Lower leg skin (tissue), 3 donors: Measurements from ENCODE around the gene UGT1A5.

ENCODE experiments used
- POLR2A ChIP-seq, 2 donors: fragments of 450-650 bp; IDR thresholded peaks; one replicate each; pipeline ENCODE4 v1.6.1; 2016 to 2017; ENCODE audit warnings: antibody characterized with exemption in 2 of 2, mild to moderate bottlenecking in 1 of 2, moderate library complexity in 1 of 2
- TF ChIP-seq, protein P1 (sequence below), 3 donors: fragments of 450-650 bp; IDR thresholded peaks; one replicate each; pipeline ENCODE4 v1.5.1; 2016; ENCODE audit warnings: antibody characterized with exemption in 3 of 3, mild to moderate bottlenecking in 3 of 3, moderate library complexity in 2 of 3

DNA sequence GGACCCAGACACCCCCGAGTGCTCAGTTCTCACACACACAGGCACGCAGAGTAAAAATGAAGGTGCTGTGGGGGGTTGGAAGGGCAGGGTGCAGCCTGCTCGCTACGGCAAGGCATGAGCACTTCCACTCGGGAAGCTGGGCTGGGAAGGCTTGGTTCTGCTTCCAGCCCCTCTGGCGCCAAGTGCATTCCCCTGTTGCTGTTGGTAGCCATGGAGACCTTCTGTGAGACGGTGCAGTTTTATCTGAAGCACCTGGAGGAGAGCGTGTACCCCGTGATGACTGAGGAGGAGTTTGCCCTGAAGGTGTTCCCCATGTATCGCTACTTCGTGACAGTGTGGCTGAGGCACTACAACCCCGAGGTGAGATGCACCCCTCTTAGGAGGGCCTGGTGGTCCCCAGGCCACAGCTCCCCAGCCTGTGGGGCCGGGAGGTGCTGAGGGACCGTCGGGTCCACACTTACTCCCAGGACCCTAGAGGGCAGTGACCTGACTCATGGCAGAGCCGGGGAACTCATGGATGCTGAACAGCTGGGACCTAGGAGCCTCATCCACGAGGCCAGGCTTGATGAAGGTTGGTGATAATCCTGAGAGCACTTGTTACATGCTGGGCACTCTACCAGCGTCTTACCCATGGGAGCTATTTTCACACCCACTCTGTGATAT is 80.9 kb downstream of the UGT1A5 start:
- TF ChIP-seq, protein P1, sequence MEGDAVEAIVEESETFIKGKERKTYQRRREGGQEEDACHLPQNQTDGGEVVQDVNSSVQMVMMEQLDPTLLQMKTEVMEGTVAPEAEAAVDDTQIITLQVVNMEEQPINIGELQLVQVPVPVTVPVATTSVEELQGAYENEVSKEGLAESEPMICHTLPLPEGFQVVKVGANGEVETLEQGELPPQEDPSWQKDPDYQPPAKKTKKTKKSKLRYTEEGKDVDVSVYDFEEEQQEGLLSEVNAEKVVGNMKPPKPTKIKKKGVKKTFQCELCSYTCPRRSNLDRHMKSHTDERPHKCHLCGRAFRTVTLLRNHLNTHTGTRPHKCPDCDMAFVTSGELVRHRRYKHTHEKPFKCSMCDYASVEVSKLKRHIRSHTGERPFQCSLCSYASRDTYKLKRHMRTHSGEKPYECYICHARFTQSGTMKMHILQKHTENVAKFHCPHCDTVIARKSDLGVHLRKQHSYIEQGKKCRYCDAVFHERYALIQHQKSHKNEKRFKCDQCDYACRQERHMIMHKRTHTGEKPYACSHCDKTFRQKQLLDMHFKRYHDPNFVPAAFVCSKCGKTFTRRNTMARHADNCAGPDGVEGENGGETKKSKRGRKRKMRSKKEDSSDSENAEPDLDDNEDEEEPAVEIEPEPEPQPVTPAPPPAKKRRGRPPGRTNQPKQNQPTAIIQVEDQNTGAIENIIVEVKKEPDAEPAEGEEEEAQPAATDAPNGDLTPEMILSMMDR (IDR thresholded peaks at IDR 0.05) = no peak
- TF ChIP-seq POLR2A (IDR thresholded peaks at IDR 0.05) = no peak
